ENCODE results near the gene TMEM175. TPM values are rescaled to one million over a fixed set of nuclear protein-coding genes. Genes with fewer than 3 reads are reported as not detected.

The TMEM175 gene
- total and polyA plus RNA-seq, 2 of the 13 experiments (the other 11 are each of a cell fraction or from before 2014, with no cell fraction given), result 5.1 to 9.9 TPM

DNA sequence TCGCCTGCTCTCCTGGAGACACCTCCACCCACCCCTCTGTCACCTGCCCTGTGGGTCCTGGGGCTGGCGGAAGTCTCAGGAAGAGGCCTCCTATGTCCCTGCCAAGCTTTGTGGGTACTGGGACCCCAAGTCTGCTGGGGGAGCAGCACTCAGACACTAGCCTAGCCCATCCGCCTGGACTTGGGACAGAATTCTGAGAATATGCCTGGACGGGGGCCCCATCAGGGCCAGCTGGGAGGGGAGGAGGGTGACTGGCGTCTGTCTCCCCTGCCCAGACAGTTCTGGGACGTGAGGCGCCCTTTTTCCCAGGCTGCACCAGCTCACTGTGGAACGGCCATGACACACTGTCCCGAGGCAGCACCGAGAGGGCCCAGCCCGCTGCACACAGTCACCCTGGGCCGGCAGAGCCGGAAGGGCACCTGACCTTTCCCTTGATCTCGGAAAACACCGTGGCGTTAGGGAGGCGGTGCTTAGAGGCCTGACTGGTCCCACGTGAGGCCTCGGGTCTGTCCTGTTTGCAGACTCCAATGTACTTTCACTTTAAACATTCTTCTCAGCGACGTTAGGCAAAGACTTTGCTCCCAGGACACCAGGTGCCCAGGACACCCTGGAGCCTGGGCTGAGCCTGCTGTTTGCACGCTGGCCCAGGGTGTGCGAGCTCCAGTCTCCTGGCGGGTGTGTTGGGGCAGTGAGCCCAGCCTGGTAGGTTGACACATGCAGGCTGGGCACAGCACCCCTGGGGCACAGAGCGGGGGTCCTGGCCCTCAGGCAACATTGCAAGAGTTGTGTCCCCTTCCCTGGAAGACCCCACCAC lies 60.2 kb downstream of the TMEM175 start (continued):
- no peak for TF ChIP-seq TP53 (CRISPR knock-in tag; conservative IDR thresholded peaks at IDR 0.05)
- peak; percentile 60; the same call in 1 of the 2 replicates for TF ChIP-seq ZNF768 (CRISPR knock-in tag; IDR thresholded peaks at IDR 0.05)
- peak; percentile 68 for TF ChIP-seq ZNF280D (CRISPR knock-in tag; IDR thresholded peaks at IDR 0.05)
- no peak for TF ChIP-seq NR1H2 (CRISPR knock-in tag; IDR thresholded peaks at IDR 0.05; ENCODE audit: borderline replicate concordance, low read depth)
- 0 out of 2 replicates have a peak, but pooled peaks have one; percentile 32 for TF ChIP-seq JUND (CRISPR knock-in tag; IDR thresholded peaks at IDR 0.05)
- TF ChIP-seq, protein P1, sequence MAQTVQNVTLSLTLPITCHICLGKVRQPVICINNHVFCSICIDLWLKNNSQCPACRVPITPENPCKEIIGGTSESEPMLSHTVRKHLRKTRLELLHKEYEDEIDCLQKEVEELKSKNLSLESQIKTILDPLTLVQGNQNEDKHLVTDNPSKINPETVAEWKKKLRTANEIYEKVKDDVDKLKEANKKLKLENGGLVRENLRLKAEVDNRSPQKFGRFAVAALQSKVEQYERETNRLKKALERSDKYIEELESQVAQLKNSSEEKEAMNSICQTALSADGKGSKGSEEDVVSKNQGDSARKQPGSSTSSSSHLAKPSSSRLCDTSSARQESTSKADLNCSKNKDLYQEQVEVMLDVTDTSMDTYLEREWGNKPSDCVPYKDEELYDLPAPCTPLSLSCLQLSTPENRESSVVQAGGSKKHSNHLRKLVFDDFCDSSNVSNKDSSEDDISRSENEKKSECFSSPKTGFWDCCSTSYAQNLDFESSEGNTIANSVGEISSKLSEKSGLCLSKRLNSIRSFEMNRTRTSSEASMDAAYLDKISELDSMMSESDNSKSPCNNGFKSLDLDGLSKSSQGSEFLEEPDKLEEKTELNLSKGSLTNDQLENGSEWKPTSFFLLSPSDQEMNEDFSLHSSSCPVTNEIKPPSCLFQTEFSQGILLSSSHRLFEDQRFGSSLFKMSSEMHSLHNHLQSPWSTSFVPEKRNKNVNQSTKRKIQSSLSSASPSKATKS (CRISPR knock-in tag; IDR thresholded peaks at IDR 0.05), result no peak
- TF ChIP-seq NR2C2 (CRISPR knock-in tag; IDR thresholded peaks at IDR 0.05; ENCODE audit: borderline replicate concordance), result peak; percentile 85
- peak; percentile 60; the same call in 1 of the 2 replicates for TF ChIP-seq CEBPG (CRISPR knock-in tag; IDR thresholded peaks at IDR 0.05)
- TF ChIP-seq ZNF670 (CRISPR knock-in tag; IDR thresholded peaks at IDR 0.05; ENCODE audit: borderline replicate concordance), result peak; percentile 83; the same call in 1 of the 2 replicates
- TF ChIP-seq RXRA (CRISPR knock-in tag; IDR thresholded peaks at IDR 0.05), result peak; percentile 89
- no peak for TF ChIP-seq KDM4B (CRISPR knock-in tag; IDR thresholded peaks at IDR 0.05)
- TF ChIP-seq ETV5 (CRISPR knock-in tag; IDR thresholded peaks at IDR 0.05; ENCODE audit: borderline replicate concordance), result peak; percentile 100
- TF ChIP-seq SP5 (CRISPR knock-in tag; IDR thresholded peaks at IDR 0.05; ENCODE audit: borderline replicate concordance, low read depth), result peak; percentile 98
- peak; percentile 40 for TF ChIP-seq RBM22 (optimal IDR thresholded peaks at IDR 0.05; ENCODE audit: low read length)
- TF ChIP-seq ZNF20 (CRISPR knock-in tag; IDR thresholded peaks at IDR 0.05), result no peak
- peak; percentile 81; the same call in 1 of the 2 replicates for TF ChIP-seq AKAP8 (CRISPR knock-in tag; IDR thresholded peaks at IDR 0.05)
- TF ChIP-seq, protein P2, sequence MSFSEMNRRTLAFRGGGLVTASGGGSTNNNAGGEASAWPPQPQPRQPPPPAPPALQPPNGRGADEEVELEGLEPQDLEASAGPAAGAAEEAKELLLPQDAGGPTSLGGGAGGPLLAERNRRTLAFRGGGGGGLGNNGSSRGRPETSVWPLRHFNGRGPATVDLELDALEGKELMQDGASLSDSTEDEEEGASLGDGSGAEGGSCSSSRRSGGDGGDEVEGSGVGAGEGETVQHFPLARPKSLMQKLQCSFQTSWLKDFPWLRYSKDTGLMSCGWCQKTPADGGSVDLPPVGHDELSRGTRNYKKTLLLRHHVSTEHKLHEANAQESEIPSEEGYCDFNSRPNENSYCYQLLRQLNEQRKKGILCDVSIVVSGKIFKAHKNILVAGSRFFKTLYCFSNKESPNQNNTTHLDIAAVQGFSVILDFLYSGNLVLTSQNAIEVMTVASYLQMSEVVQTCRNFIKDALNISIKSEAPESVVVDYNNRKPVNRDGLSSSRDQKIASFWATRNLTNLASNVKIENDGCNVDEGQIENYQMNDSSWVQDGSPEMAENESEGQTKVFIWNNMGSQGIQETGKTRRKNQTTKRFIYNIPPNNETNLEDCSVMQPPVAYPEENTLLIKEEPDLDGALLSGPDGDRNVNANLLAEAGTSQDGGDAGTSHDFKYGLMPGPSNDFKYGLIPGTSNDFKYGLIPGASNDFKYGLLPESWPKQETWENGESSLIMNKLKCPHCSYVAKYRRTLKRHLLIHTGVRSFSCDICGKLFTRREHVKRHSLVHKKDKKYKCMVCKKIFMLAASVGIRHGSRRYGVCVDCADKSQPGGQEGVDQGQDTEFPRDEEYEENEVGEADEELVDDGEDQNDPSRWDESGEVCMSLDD (CRISPR knock-in tag; IDR thresholded peaks at IDR 0.05; ENCODE audit: borderline replicate concordance), result no peak; the same call in 1 of the 2 replicates
- TF ChIP-seq ZKSCAN5 (CRISPR knock-in tag; IDR thresholded peaks at IDR 0.05), result peak; percentile 72
- peak; percentile 57 for TF ChIP-seq POGZ (CRISPR knock-in tag; IDR thresholded peaks at IDR 0.05)
- TF ChIP-seq, protein P3, sequence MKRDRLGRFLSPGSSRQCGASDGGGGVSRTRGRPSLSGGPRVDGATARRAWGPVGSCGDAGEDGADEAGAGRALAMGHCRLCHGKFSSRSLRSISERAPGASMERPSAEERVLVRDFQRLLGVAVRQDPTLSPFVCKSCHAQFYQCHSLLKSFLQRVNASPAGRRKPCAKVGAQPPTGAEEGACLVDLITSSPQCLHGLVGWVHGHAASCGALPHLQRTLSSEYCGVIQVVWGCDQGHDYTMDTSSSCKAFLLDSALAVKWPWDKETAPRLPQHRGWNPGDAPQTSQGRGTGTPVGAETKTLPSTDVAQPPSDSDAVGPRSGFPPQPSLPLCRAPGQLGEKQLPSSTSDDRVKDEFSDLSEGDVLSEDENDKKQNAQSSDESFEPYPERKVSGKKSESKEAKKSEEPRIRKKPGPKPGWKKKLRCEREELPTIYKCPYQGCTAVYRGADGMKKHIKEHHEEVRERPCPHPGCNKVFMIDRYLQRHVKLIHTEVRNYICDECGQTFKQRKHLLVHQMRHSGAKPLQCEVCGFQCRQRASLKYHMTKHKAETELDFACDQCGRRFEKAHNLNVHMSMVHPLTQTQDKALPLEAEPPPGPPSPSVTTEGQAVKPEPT (CRISPR knock-in tag; IDR thresholded peaks at IDR 0.05; ENCODE audit: low read depth), result peak; percentile 80; the same call in 1 of the 2 replicates

All from HepG2 (cell line).